RWPE2 (cell line): ENCODE results near the gene COQ3.
A peak's percentile ranks its signal among the peaks of the same experiment; 100 is the strongest.

Experiments used
- ATAC-seq: fragments of 200-7000 bp; cut with Tn5 transposase; 3 replicates; pipeline ENCODE4 v1.9.1; 2021; ENCODE audit warnings: low read depth
- DNase-seq: peaks from one replicate; pipeline ENCODE4 v3.0.0-alpha.2; 2020; ENCODE audit warnings: low spot score
- H3K27ac ChIP-seq: fragments of 450-650 bp; 2 replicates; pipeline ENCODE4 v1.5.1; 2017; ENCODE audit warnings: mild to moderate bottlenecking; ENCODE audit not compliant: poor library complexity, severe bottlenecking
- H3K27me3 ChIP-seq: fragments of 250-450 bp; sonication (Bioruptor Pico); 2 replicates; pipeline ENCODE4 v1.5.1; 2021; ENCODE audit warnings: mild to moderate bottlenecking, moderate library complexity; ENCODE audit not compliant: insufficient read depth, poor library complexity, severe bottlenecking
- H3K36me3 ChIP-seq: fragments of 250-450 bp; sonication (Bioruptor Pico); 2 replicates; pipeline ENCODE4 v1.5.1; 2020; ENCODE audit warnings: low read depth, mild to moderate bottlenecking, moderate library complexity
- H3K4me1 ChIP-seq: fragments of 250-450 bp; sonication (Bioruptor Pico); 2 replicates; pipeline ENCODE4 v1.5.1; 2021; ENCODE audit warnings: mild to moderate bottlenecking, moderate library complexity; ENCODE audit not compliant: insufficient read depth, poor library complexity, severe bottlenecking
- H3K4me3 ChIP-seq: fragments of 250-450 bp; sonication (Bioruptor Pico); 2 replicates; pipeline ENCODE4 v1.5.1; 2021; ENCODE audit warnings: mild to moderate bottlenecking, moderate library complexity; ENCODE audit not compliant: severe bottlenecking
- H3K9me3 ChIP-seq: fragments of 250-450 bp; sonication (Bioruptor Pico); 2 replicates; pipeline ENCODE4 v1.5.1; 2021; ENCODE audit warnings: mild to moderate bottlenecking, moderate library complexity; ENCODE audit not compliant: severe bottlenecking
- CTCF ChIP-seq: fragments of 450-650 bp; IDR thresholded peaks from one replicate; pipeline ENCODE4 v1.5.1; 2017; ENCODE audit warnings: mild to moderate bottlenecking, moderate library complexity; ENCODE audit not compliant: poor library complexity, severe bottlenecking

COQ3 gene

GRCh38 chr6:99393698-99394531 lies at the start of gene COQ3:
Gene COQ3 (minus strand): TSS chr6:99394195. CDS start chr6:99394179, 16 bp downstream.
- Histone ChIP-seq H3K9me3 (no peaks in the 10 kb centered on the region), H3K36me3 (peaks cover 14% of the 10 kb centered on the region), H3K27me3 (no peaks in the 10 kb centered on the region), H3K4me1 (peaks cover 2% of the 10 kb centered on the region), H3K4me3 (peak within 1 kb of the TSS; percentile 73), H3K27ac (peak within 1 kb of the TSS; percentile 63)
- ATAC-seq (peak; percentile 86), DNase-seq (peak; percentile 76)
- TF ChIP-seq CTCF, result no peak

GRCh38 chr6:99434702-99435530 lies 40.9 kb upstream of the COQ3 start:
- ATAC-seq (peak; percentile 76), DNase-seq (no peak)
- no peaks in the 10 kb centered on the region for H3K9me3 ChIP-seq

GRCh38 chr6:99432877-99433276 lies 38.9 kb upstream of the COQ3 start:
- no peak for ATAC-seq
- no peak for TF ChIP-seq CTCF
- Histone ChIP-seq H3K27ac (no peak overlapping the region), H3K4me1 (no peaks in the 10 kb centered on the region), H3K9me3 (no peaks in the 10 kb centered on the region), H3K4me3 (no peak overlapping the region), H3K27me3 (no peaks in the 10 kb centered on the region), H3K36me3 (peaks cover 51% of the 10 kb centered on the region)
- no peak for DNase-seq

More at GRCh38 chr6:99434702-99435530, 40.9 kb upstream of the COQ3 start:
- H3K27ac ChIP-seq, result no peak overlapping the region
- H3K27me3 ChIP-seq, result no peaks in the 10 kb centered on the region
- TF ChIP-seq CTCF, result peak; percentile 88
- no peak overlapping the region for H3K4me3 ChIP-seq
- peaks cover 45% of the 10 kb centered on the region for H3K36me3 ChIP-seq
- H3K4me1 ChIP-seq, result no peaks in the 10 kb centered on the region

- no peak overlapping the region for H3K27ac ChIP-seq
- H3K4me3 ChIP-seq, result no peak overlapping the region
- TF ChIP-seq CTCF, result no peak
- H3K27me3 ChIP-seq, result no peaks in the 10 kb centered on the region
- H3K4me1 ChIP-seq, result peaks cover 5% of the 10 kb centered on the region
- H3K36me3 ChIP-seq, result peaks cover 49% of the 10 kb centered on the region
- no peaks in the 10 kb centered on the region for H3K9me3 ChIP-seq
- DNase-seq (no peak), ATAC-seq (no peak)
Observed at GRCh38 chr6:99431901-99432300, 37.9 kb upstream of the COQ3 start.
